Endothelial cell of umbilical vein (primary cell): Measurements from ENCODE around the gene FNIP1.

Experiments used
- CTCF ChIP-seq, 2 donors: IDR thresholded peaks; 1 replicate in 1 of 2; 2 replicates in 1 of 2; pipeline ENCODE4 v1.5.1; 2011; ENCODE audit warnings: low read length in 2 of 2, mild to moderate bottlenecking in 2 of 2, moderate library complexity in 2 of 2, control low read depth in 1 of 2, inconsistent platforms in 1 of 2, low read depth in 1 of 2; ENCODE audit not compliant: insufficient read depth in 1 of 2; ENCODE audit errors: extremely low read depth in 1 of 2
- MYC ChIP-seq: IDR thresholded peaks from one replicate; pipeline ENCODE4 v1.6.1; 2011; ENCODE audit warnings: mild to moderate bottlenecking, low read depth, low read length
- POLR2A ChIP-seq: IDR thresholded peaks from 2 replicates; pipeline ENCODE4 v1.6.1; 2012; ENCODE audit warnings: low read depth, mild to moderate bottlenecking, control low read depth, low read length
- POLR2AphosphoS5 ChIP-seq: IDR thresholded peaks from 2 replicates; pipeline ENCODE4 v1.6.1; 2012; ENCODE audit warnings: low read depth, mild to moderate bottlenecking, control low read depth, low read length, moderate library complexity; ENCODE audit not compliant: insufficient read depth

GRCh38 chr5:131759704-131760103 lies 37.1 kb downstream of the FNIP1 start:
- TF ChIP-seq CTCF (IDR thresholded peaks at IDR 0.05; ENCODE audit: extremely low read depth in 1 of 2, insufficient read depth in 1 of 2, low read depth in 1 of 2, low read length in 2 of 2) (no peak), POLR2A (no peak), MYC (no peak), POLR2AphosphoS5 (no peak)
